ENCODE data around the gene PHF21A. TPM values are rescaled to one million over a fixed set of nuclear protein-coding genes. Genes with fewer than 3 reads are reported as not detected.

The PHF21A gene
- total and polyA plus RNA-seq, 10 of the 15 experiments (the other 5 are each of a cell fraction or from before 2014, with no cell fraction given): 2.6 to 37.2 (median 16.0) TPM

- TF ChIP-seq EZH2 (IDR thresholded peaks at IDR 0.05; ENCODE audit: borderline replicate concordance, control insufficient read depth, low read depth, low read length): no peak
- TF ChIP-seq ZNF24 (IDR thresholded peaks at IDR 0.05): no peak
- TF ChIP-seq ASH2L (IDR thresholded peaks at IDR 0.05; ENCODE audit: borderline replicate concordance, low read depth): no peak
- TF ChIP-seq IRF4 (IDR thresholded peaks at IDR 0.05; ENCODE audit: low read depth, low read length): no peak
- TF ChIP-seq IRF5 (IDR thresholded peaks at IDR 0.05; ENCODE audit: borderline replicate concordance): no peak
- TF ChIP-seq TARDBP (IDR thresholded peaks at IDR 0.05; ENCODE audit: borderline replicate concordance): no peak
- TF ChIP-seq ZNF592 (IDR thresholded peaks at IDR 0.05): no peak
- TF ChIP-seq MEF2A (IDR thresholded peaks at IDR 0.05; ENCODE audit: insufficient read depth, low read depth, low read length): no peak
- TF ChIP-seq RCOR1 (conservative IDR thresholded peaks at IDR 0.05; ENCODE audit: low read depth, low read length): no peak
These were observed 39.9 kb upstream of the PHF21A start (continued) for GRCh38 chr11:46161201-46161600.

All from GM12878 (cell line).